Muscle of leg (tissue), 11 donors: ENCODE data around the gene TREML1. TPM values are rescaled to one million over a fixed set of nuclear protein-coding genes. Genes with fewer than 3 reads are reported as not detected.

Source experiments
- DNase-seq: peaks from one replicate; pipeline ENCODE4 v3.0.0; 2013
- H3K27ac ChIP-seq: one replicate; pipeline ENCODE4 v1.5.1; 2013; ENCODE audit warnings: mild to moderate bottlenecking, low read length, control low read depth
- H3K27me3 ChIP-seq: one replicate; pipeline ENCODE4 v1.6.1; 2013; ENCODE audit warnings: low read length; ENCODE audit not compliant: control insufficient read depth, insufficient read depth
- H3K36me3 ChIP-seq: one replicate; pipeline ENCODE4 v1.6.1; 2013; ENCODE audit warnings: low read length; ENCODE audit not compliant: control insufficient read depth, insufficient read depth
- H3K4me1 ChIP-seq: one replicate; pipeline ENCODE4 v1.6.1; 2013; ENCODE audit warnings: low read length; ENCODE audit not compliant: control insufficient read depth, insufficient read depth
- H3K4me3 ChIP-seq: one replicate; pipeline ENCODE4 v1.5.1; 2013; ENCODE audit warnings: low read length, control low read depth
- H3K9me3 ChIP-seq: replicated peaks from 2 replicates; pipeline ENCODE4 v1.6.1; 2013; ENCODE audit warnings: low read depth, low read length; ENCODE audit not compliant: control insufficient read depth
- WGBS: methylation state at CpG from one replicate; pipeline ENCODE4 v1.1.5; 2013; ENCODE audit warnings: missing lambda C conversion rate; ENCODE audit not compliant: insufficient coverage; 5-methylcytosine and 5-hydroxymethylcytosine counted together
- polyA plus RNA-seq, 8 donors: library from polyadenylated mRNA; unstranded; fragments of 120-200 nt; gene quantifications; one replicate each; pipeline versions ENCODE4 v1.2.1 to v1.2.3, GENCODE V29; 2013; ENCODE audit warnings: inconsistent platforms in 1 of 8, low replicate concordance in 1 of 8; ENCODE audit not compliant: insufficient read length in 8 of 8, insufficient read depth in 1 of 8
- total RNA-seq: library from RNA; stranded (reverse); fragments of 120-200 nt; gene quantifications from one replicate; pipeline ENCODE4 v1.2.4, GENCODE V29; 2013

Gene TREML1
- total and polyA plus RNA-seq, 9 donors: 0.10 to 0.49 (median 0.17) TPM; not detected in 1

DNA sequence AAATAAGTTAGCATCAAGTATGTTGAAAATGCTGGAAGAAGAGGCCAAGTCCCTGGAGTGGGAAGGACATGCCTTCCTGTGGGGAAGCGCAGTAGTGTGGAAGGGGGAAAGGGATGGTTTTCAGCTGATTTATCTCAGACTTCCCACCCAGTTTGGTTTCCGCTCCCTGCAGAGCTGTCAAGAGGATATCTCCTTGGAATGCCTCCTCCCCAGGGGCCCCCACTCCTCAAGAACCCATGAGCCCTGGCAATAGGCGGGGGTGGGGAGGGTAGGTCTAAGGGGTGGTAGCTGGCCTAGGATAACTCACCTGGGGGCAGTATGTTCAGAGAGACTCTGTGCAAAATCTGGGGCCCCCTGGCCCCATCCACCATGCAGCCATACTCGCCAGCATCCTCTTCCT is 696 bp downstream of the TREML1 start:
- WGBS: 60% methylated on average over 1 of the region's 4 CpGs
- H3K36me3 ChIP-seq: no peaks in the 10 kb centered on the region
- no peaks in the 10 kb centered on the region for H3K27me3 ChIP-seq
- H3K27ac ChIP-seq: no peak overlapping the region
- DNase-seq: no peak
- H3K4me3 ChIP-seq: no peak overlapping the region
- no peaks in the 10 kb centered on the region for H3K4me1 ChIP-seq
- H3K9me3 ChIP-seq: no peaks in the 10 kb centered on the region

DNA sequence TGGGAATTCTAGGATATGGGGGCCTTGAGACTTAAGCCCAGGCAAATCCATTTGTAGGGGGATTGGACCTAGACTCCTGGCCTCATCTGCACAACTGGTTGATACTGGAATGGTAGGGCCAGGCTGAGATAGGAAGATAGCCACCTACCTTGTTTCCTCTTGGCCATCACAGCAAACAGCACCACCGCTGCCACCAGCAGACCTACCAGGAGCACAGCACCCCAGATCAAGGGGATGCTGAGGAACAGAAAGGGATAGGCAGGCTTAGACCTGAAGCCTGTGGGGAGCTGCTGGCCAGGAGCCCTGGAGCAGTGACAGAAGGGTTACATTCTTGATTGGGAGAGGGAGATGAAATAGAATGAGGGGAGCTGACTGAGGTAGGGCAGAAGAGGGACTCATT is 3.5 kb downstream of the TREML1 start:
- H3K4me3 ChIP-seq: no peak overlapping the region
- H3K9me3 ChIP-seq: no peaks in the 10 kb centered on the region
- no peaks in the 10 kb centered on the region for H3K27me3 ChIP-seq
- no peaks in the 10 kb centered on the region for H3K4me1 ChIP-seq
- no peak overlapping the region for H3K27ac ChIP-seq
- no peak for DNase-seq
- WGBS: no CpG with 5 or more reads among the region's 1 CpG
- H3K36me3 ChIP-seq: no peaks in the 10 kb centered on the region

DNA sequence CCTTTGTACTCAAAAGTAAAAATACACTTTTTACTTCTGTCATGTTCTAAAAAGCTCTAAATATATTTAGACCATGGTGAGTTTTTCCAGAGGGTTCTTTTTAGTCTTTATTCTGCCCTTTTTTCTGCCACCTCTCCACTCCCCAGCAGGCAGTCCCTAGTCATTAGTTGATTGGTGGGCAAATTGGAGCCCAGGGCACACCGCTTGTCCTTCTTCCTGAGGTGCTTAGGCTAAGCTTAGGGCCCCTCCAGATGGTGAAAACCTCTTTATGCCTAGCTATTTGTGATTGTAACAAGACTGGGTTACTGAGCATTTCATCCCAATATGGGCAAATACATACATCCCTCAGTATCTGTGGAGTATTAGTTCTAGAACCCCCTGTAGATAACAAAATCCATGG is 6.2 kb downstream of the TREML1 start:
- no CpG with 5 or more reads among the region's 1 CpG for WGBS
- DNase-seq: no peak
- Histone ChIP-seq H3K36me3 (no peaks in the 10 kb centered on the region), H3K4me3 (no peak overlapping the region), H3K27me3 (no peaks in the 10 kb centered on the region), H3K9me3 (no peaks in the 10 kb centered on the region), H3K4me1 (no peaks in the 10 kb centered on the region), H3K27ac (no peak overlapping the region)

DNA sequence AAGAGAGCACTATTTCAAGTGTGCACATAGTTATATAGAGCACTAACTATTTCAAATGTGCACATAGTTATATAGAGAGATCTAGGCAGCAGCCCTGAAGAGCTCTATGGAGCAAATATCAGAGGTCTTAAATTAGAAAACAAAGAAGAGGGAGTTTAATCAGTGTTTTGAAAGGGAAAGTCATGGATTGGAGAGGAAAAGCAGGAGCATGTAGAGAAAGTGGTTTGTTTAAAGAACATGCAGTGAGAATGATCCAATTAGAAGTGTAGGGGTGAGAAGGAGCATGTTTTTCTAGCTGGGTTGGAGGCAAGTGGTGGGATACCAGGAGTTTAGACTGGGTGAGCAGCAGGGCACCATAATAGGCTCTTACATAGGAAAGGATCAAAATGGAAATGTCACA is 17.2 kb downstream of the TREML1 start:
- Histone ChIP-seq H3K4me3 (no peak overlapping the region), H3K36me3 (peaks cover 3% of the 10 kb centered on the region), H3K9me3 (no peaks in the 10 kb centered on the region), H3K27ac (no peak overlapping the region), H3K4me1 (no peaks in the 10 kb centered on the region), H3K27me3 (no peaks in the 10 kb centered on the region)
- no peak for DNase-seq

DNA sequence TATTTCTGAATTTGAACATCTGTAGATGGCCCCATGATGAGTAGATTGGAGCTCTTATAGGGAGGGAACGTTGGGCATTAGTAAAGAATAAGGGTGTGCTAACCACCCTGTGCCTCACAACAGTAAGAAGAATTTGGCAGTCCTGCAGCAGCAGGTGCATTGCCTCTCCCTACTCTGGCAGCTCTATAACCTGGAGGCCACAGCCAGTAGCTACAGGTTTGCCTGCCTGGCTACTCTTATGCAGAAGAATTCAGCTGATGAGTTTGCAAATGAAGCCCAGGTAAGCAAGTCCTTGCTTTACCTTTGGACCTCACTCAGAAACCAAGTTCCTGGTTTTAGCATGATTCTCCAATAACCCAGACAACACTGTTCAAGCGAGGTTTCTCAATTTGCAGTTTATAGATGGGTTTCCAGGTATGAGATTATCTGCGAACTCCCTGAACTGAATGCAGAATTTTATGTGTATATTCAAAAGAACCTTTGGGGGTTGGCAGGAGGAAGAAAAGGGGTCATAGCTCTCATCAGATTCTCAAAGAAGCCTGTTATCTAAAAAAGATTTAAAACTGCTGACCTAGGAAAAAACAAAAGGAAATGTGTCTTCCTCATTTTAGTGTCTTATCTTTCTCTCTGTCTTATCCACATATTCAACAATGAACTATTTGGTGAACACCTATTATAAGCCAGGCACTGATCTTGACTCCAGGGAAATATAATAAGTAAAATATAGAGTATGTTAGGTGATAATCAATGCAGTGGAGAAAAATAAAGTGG is 18.9 kb downstream of the TREML1 start:
- Histone ChIP-seq H3K36me3 (peaks cover 3% of the 10 kb centered on the region), H3K4me3 (no peak overlapping the region), H3K4me1 (no peaks in the 10 kb centered on the region), H3K27ac (no peak overlapping the region), H3K27me3 (no peaks in the 10 kb centered on the region), H3K9me3 (no peaks in the 10 kb centered on the region)
- no peak for DNase-seq
- WGBS: 40% methylated on average over 1 of the region's 3 CpGs

DNA sequence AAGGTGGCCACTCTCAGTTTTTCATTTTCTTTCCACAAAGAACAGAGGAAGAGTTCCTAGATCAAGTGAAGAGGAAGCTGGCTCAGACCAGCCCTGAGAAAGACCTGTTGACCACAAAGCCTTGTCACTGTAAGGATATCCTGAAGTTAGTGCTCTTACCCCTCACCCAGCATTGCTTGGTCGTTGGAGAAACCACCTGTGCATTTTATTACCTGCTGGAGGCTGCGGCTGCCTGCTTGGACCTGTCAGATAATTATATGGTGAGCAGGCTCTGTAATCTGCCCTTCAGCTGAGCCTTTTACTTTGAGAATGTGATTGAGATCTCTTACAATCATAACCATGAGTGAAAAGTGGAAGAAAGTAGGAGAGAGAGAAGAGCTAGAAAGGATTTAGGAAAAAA is 21.9 kb downstream of the TREML1 start:
- no peaks in the 10 kb centered on the region for H3K9me3 ChIP-seq
- no peaks in the 10 kb centered on the region for H3K4me1 ChIP-seq
- WGBS: no CpG with 5 or more reads among the region's 2 CpGs

DNA sequence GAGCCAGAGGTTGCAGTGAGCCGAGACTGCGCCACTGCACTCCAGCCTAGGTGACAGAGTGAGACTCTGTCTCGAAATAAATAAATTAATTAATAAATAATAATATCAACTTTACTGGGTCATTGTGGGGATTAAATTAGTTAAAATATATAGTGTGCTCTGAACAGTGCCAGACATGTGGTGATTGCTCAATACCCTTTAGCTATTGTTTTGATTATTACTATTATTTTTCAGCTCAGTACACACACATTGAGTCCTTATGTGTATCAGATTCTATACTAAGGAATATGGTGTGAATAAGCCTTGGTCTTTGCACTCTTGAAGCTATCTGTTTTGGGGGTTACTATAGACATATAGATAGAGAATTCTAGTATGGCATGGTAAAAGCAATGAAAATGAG is 28.9 kb downstream of the TREML1 start:
- Histone ChIP-seq H3K9me3 (no peaks in the 10 kb centered on the region), H3K4me1 (no peaks in the 10 kb centered on the region), H3K27me3 (no peaks in the 10 kb centered on the region), H3K4me3 (no peak overlapping the region), H3K27ac (no peak overlapping the region), H3K36me3 (peaks cover 3% of the 10 kb centered on the region)
- WGBS: no CpG with 5 or more reads among the region's 3 CpGs
- no peak for DNase-seq

More for the DNA sequence above, 21.9 kb downstream of the TREML1 start:
- H3K4me3 ChIP-seq: no peak overlapping the region
- peaks cover 3% of the 10 kb centered on the region for H3K36me3 ChIP-seq
- DNase-seq: no peak
- no peaks in the 10 kb centered on the region for H3K27me3 ChIP-seq
- H3K27ac ChIP-seq: no peak overlapping the region

DNA sequence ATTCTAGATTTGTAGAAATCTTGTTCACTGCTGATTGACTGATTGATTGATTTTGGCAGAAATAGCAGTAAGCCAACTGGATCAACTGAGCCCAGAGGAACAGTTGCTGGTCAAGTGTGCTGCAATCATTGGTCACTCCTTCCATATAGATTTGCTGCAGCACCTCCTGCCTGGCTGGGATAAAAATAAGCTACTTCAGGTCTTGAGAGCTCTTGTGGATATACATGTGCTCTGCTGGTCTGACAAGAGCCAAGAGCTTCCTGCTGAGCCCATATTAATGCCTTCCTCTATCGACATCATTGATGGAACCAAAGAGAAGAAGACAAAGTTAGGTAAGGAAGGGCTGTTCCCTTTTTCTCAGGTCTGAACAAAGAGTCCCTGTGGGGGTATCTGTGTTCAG is 31.2 kb downstream of the TREML1 start:
- Histone ChIP-seq H3K27me3 (no peaks in the 10 kb centered on the region), H3K9me3 (no peaks in the 10 kb centered on the region), H3K36me3 (peaks cover 3% of the 10 kb centered on the region), H3K27ac (no peak overlapping the region), H3K4me3 (no peak overlapping the region), H3K4me1 (no peaks in the 10 kb centered on the region)
- no CpG with 5 or more reads among the region's 1 CpG for WGBS
- no peak for DNase-seq

DNA sequence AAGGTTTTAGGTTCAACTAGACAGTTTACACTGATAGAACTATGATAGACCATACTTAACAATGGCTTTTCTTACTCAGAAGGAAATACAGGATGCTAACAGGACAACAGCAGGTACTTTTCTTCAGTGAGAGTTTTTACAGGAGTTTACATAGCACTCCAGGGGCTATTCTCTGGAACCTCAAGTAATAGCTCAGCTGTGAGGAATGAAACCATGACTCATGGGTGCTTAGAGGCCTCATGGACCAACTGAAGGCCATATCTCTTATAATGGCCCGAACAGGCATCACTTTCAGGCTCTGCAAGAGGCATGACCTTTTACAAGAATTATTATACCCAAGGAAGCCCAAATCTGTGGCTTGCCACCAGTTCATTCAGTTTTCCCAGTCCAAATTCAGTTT is 31.8 kb downstream of the TREML1 start:
- H3K27me3 ChIP-seq: no peaks in the 10 kb centered on the region
- no peak for DNase-seq
- no peak overlapping the region for H3K4me3 ChIP-seq
- no peaks in the 10 kb centered on the region for H3K4me1 ChIP-seq
- WGBS: no CpG with 5 or more reads among the region's 1 CpG
- no peaks in the 10 kb centered on the region for H3K9me3 ChIP-seq
- H3K27ac ChIP-seq: no peak overlapping the region
- peaks cover 3% of the 10 kb centered on the region for H3K36me3 ChIP-seq

DNA sequence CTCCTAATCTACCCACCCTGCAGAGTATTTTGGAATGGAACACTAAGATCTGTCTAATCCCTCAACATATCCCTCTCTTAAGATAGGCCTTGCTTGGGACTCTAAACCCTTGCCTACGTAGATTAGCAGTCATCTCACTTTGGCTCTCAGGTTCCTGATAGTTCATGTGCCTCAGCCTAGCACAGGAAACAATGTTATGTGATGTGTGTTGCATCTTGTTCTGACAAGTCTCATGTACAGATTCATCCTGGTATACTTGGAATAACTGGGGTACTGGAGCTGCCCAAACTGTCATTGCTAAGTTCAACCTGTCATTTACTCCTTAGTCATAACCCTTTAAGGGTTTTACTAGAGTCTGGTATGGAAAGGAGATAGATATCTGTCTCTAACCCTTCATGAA is 34.1 kb downstream of the TREML1 start:
- no CpG with 5 or more reads among the region's 1 CpG for WGBS
- no peak overlapping the region for H3K27ac ChIP-seq
- H3K9me3 ChIP-seq: no peaks in the 10 kb centered on the region
- no peak for DNase-seq
- no peaks in the 10 kb centered on the region for H3K4me1 ChIP-seq
- peaks cover 3% of the 10 kb centered on the region for H3K36me3 ChIP-seq
- no peaks in the 10 kb centered on the region for H3K27me3 ChIP-seq
- H3K4me3 ChIP-seq: no peak overlapping the region

DNA sequence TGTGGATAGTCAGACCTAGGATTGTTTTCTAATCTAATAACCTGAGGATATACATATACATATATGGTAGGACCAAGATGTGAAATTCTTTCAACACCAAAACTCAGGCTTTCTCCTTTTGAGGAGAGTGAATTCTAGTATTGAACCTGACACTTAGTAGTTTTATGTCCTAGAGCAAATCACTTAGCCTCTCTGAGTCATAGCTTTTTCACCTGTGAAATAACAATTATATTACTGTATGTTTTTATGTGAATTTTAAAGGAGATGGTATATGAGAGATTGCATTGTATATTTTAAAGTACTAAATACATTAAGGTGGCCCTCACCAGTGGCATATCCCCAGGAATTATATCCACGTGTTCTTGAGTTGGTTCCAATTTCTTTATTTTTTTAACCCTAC is 34.6 kb downstream of the TREML1 start:
- no CpG with 5 or more reads among the region's 1 CpG for WGBS
- H3K36me3 ChIP-seq: peaks cover 3% of the 10 kb centered on the region
- H3K27ac ChIP-seq: no peak overlapping the region
- no peak overlapping the region for H3K4me3 ChIP-seq
- no peak for DNase-seq
- no peaks in the 10 kb centered on the region for H3K9me3 ChIP-seq
- H3K27me3 ChIP-seq: no peaks in the 10 kb centered on the region
- no peaks in the 10 kb centered on the region for H3K4me1 ChIP-seq
